AG09319 (cell line): Measurements from ENCODE around the gene CPTP.

Experiments used
- DNase-seq: peaks from one replicate; pipeline ENCODE4 v3.0.0-alpha.2; 2010; ENCODE audit warnings: low read depth; ENCODE audit errors: extremely low read depth
- CTCF ChIP-seq: IDR thresholded peaks from 2 replicates; pipeline ENCODE4 v1.5.1; 2011; ENCODE audit warnings: low read depth, mild to moderate bottlenecking, inconsistent platforms, low read length, moderate library complexity

CPTP gene

DNA sequence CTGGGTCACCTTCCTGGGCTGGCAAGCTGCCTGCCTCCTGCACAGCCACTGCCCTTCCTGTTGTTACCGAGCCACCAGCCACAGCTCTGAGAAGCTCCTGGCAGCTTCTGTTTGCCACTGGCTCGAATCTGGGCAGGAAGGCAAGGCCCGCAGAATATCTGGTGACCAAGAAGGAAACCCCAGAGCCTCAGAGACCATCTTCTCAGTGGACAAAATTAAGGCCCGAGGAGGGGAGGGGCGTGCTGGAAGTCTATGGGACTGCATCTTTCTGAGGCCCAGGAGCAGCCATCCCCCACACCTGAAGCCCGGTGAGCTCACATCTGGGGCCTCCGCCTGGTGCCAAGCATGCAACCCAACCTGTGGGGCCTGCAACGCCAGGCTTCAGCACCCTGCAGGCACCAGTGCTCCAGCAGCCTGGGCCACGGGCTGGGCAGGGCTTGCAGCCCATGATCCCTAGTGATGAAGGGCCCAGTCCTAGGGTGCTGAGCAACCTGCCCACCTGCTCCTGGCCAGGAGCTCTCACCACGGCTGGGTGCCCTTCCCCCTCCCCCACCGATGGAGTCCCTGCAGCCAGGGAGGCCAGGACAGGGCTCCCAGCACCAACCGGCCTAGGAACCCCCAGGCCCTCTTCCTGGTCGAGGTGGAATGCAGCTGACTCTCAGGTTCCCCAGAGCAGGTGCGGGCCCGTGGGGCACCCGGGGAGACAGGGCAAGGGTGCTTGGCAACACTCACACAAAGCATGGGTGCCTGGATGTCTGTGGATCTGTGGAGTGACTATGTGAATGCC is 879 bp downstream of the CPTP start:
- no peak for TF ChIP-seq CTCF
- no peak for DNase-seq

DNA sequence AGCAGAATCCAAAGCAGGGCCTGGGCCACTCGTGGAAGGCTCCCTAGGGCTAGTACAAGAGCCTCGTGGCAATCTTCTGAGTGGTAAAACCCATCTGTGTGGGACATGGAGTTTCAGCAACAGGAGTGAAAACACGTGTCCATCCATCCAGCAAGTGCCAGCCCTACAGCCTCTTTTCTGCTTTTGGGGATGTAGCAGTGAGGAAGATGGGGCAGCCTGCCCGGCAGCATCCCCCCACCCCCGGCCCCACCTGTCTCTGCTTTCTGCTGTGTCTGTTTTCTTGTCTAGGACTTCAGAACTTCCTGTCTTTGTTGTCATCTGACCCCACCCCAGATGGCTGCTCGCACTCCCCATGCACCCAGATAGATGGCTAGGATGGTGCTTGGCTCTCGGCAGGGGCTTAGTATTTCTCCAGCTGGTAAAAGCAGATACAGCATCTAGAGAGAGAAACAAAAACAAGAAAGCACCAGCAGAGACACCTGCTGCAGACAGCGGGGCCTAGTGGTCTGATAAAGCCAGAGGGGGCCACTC is 1.5 kb downstream of the CPTP start:
- DNase-seq = no peak
- TF ChIP-seq CTCF = no peak

DNA sequence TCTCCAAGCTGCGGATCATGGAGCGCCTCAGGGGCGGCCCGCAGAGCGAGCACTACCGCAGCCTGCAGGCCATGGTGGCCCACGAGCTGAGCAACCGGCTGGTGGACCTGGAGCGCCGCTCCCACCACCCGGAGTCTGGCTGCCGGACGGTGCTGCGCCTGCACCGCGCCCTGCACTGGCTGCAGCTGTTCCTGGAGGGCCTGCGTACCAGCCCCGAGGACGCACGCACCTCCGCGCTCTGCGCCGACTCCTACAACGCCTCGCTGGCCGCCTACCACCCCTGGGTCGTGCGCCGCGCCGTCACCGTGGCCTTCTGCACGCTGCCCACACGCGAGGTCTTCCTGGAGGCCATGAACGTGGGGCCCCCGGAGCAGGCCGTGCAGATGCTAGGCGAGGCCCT is 2.7 kb downstream of the CPTP start:
- no peak for TF ChIP-seq CTCF

DNA sequence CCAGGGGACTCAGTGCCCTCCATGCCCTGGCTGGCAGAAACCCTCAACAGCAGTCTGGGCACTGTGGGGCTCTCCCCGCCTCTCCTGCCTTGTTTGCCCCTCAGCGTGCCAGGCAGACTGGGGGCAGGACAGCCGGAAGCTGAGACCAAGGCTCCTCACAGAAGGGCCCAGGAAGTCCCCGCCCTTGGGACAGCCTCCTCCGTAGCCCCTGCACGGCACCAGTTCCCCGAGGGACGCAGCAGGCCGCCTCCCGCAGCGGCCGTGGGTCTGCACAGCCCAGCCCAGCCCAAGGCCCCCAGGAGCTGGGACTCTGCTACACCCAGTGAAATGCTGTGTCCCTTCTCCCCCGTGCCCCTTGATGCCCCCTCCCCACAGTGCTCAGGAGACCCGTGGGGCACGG is 3.7 kb downstream of the CPTP start:
- no peak for TF ChIP-seq CTCF
- DNase-seq = no peak

More for the DNA sequence above, 2.7 kb downstream of the CPTP start:
- no peak for DNase-seq

DNA sequence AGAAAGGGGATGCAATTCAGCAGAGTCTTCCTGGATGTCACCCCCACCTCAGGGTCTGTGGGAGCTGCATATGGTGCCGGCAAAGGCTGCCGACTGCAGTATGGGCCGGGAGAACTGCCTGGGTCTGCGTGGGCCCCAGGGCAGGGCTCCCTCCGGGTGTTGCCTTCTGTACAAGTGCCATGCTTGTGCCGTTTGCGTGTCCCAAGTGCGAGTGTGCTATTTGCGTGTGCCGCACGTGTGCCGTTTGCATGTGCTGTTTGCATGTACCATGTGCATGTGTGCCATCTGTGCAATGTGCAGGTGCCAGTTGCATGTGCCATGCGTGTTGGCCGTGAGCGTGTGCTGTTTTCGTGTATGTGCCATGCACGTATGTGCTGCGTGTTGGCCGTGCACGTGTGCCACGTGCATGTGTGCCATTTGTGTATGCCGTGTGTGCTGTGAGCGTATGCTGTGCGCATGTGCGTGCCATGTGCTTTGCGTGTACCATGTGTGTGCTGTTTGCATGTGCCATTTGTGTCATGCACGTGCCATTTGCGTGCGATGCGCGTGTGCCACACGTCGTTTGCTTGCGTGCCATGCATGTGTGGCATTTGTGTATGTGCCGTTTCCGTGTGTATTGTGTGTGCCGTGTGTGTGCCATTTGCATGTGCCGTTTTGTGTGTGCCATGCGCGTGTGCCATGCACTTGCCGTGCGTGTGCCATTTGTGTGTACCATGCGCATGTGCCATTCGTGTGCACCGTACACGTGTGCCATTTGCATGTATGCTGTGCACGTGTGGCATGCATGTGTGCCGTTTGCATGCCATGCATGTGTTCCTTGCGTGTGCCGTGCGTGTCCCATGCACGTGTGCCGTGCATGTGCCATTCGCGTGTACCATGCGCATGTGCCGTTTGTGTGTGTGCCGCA is 5.0 kb downstream of the CPTP start:
- DNase-seq = no peak
- no peak for TF ChIP-seq CTCF

GRCh38 chr1:1330366-1331067 is 5.9 kb downstream of the CPTP start:
- no peak for TF ChIP-seq CTCF
- no peak for DNase-seq
